GM21576 (cell line): ENCODE data around the gene SDK1.

ENCODE experiments used
- ATAC-seq: cut with Tn5 transposase; IDR thresholded peaks from one replicate; pipeline ENCODE4 v1.9.1; 2021; ENCODE audit warnings: mild to moderate bottlenecking, moderate library complexity; ENCODE audit not compliant: unreplicated experiment

The SDK1 gene

DNA sequence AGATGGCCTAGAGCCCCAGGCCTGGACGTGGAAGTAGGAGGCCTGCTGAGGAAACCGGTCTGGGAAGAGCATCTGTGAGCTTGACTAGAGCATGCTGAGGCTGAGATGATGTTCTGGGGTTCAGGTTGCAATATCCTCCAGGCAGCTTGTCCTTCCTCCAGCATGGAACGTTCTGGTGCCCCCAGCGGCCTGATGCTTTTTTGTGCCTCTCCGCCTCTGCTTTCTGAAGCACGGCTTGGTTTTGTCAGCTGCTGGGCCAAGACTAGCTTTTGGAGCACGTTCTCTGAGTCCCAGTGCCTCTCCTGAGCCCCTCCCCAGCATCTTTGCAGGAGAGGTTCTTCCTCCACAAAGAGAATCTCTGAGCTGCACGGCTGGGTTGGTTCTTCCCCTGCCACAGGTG, 699.1 kb downstream of the SDK1 start:
- ATAC-seq = no peak

DNA sequence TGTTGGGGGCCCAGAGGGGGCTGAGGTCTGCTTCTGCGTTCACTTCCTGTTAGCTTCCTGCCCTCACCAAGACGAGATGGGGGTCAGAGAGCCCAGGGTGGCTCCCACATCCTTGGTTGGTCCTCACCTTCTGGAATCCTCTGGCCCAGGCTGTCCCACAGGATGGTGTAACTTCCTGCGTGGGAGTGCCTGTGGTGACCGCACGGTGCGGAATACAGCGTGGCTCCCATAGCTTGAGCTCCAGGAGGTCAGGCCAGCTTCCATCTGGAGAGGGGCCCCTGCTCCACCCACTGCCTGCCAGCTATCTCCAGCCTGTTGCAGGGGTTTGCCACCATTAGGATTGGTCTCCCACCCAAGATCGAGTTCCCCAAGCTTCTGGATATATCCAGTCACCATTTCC, 699.9 kb downstream of the SDK1 start:
- ATAC-seq = no peak

DNA sequence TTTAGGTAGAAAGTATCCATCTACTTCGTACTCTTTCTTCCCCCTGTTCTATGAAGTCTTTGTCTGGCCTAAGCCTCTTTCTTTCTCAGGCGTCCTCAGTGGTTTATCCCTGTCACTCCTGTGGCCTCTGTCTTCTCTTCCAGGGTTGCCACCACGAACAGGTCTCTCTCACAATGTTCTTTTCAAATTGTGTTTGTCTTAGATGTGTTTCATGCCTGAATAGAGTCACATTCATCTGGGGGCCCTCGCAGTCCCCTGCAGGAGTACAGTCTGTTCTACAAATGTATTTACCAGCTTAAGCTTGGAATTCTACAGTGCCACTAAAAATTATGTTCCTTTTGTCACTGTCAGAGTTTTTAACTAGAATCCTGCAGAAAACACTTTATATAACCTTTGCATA, 700.7 kb downstream of the SDK1 start:
- no peak for ATAC-seq

DNA sequence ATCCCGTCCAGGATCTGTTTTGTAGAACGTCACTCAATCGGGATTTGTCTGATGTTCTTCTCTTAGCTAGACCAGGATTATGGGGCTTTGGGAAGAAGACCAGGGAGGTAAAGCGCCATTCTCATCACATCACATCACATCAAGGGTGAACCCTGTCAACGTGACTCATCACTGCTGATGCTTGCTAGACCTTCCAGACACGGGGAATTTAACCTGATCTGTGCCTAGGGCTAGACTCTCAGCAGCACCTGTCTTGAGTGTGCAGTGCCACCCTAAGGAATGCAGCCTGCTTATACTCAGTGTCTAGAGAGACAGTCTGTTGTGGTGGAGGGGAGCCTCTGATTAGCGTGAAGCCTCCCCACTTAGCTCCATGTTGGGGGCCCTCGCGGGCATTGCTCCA, 702.5 kb downstream of the SDK1 start:
- ATAC-seq = no peak

DNA sequence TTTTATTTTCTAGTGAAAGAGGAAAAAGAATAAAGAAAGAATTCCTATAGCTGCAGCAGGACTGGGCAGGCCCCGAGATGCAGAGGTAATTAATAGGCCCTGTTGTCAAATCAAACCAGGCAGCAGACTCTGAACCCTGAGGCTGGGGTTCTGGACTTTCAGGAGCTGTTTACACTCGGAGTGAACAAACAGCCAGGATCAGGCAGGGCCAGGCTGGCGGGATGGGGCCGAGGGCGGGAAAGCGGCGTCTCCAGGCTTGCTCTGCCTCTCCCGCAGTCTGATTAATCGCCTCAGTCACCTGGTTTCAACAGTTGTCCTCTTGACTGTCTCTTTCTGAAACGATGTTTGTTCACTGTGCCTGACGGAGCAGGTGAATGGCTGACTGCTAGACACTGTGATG, 705.6 kb downstream of the SDK1 start:
- ATAC-seq = no peak

DNA sequence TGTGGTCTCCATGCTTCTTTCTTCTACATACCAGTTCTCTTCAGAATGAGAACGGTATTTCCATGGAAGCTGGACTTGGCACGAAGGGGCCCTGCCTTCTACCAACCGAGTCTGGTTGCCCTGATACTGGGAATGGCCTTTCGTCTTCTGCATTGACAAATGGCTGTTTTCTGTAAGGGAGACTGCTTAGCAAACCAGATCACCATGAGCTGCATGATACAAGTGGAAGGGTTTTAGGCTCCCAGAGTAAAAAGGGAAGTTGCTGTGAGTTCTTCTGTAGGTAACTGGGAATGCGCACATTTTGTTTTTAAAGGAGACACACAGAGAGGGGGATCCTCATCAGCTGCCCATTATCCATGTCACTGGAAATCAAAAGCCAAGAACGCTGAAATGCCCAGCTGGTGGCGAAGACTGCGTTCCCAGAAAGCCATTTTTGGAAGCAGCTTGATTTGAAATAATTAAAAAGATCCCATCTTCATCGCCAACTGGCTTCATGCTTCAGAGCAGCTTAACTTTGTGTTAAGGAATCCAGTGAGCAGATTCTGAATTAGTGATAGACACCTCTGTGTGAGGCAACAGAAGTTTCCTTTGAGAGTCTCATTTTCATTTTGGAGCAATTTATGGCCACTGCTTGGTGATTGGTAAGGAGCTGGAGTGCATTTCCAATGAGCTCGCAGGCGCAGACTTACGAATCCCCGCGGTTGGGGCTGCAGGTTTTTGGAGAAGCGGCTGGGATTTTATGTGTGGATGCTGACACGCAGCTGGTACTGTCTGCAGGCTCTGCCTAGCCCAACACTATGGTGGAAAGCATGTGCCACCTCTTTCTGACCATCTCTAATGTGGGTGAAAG, 708.4 kb downstream of the SDK1 start:
- ATAC-seq = no peak

DNA sequence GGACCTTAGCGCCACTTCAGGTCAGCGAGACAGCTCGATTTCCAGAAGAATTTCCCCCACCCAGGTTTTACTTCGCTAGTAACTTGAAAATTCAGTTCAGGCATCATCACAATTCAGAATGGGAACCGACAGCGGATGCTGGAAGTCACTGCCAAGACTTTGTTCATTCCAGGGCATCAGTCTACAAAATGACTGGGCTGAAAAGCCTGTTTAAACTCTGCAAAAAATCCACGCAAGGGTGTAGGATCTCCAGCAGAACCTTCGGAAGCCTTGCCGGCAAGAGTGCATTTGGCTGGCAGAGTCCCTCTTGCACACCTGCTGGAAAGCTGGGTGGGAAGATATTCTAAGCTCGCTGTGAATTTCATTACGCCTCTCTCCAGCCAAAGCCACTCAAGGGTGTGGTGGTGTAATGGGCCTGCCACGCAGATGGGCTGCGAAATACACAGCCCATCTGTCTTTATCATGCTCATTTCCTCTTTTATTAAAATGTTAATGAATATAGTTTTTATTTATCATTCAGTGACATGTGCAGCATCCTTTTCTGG, 709.1 kb downstream of the SDK1 start:
- ATAC-seq = no peak

DNA sequence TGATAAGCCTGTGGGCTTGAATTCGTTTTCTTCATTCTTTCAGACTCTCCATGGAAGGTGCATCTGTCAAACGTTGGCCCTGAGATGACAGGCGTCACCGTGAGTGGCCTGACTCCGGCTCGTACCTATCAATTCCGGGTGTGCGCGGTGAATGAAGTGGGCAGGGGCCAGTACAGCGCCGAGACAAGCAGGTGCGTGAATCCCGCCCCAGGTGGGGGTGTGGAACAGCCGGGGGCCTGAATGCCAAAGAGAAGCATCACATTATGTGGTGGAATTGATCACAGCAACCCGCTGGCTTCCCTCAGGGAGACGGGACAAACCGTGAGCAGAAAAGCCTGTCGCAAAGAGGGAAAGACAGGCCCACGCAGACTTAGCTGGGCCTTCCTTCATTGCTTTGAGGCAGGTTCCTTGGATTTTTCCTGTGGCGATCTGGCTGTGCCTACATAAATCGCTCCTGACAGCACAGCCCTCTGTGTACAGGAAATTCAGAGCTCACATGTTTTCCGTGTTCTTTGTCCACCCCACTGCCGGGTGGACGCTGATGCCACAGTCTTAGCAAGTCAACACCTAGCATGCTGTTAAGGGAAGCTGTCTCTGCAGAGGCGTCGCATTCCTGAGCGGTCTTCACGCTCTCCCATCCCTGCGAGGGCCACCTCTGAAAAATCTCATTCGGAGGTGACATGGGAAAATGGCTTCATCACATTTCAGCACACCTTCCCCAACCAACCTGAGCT, 710.0 kb downstream of the SDK1 start:
- no peak for ATAC-seq

DNA sequence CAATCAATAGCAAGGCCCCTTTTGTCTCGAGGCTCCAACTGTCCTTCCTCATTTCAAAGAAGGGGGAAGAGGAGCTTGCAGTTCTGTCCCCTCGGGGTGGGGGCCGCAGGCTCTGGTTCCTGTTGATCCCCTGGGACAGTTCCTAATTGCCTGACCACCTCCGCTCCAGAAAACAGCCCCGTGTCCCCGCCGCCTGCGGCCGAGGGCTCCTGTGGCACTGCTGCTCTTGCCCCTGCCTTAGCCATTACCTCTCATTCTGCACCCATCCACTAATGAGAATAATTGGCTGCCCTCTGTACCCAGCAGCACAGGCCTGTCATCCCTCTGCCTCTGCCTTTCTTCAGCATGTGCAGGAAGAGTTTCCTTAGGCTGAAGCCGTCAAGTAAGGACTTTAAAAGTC, 712.7 kb downstream of the SDK1 start:
- ATAC-seq = no peak

DNA sequence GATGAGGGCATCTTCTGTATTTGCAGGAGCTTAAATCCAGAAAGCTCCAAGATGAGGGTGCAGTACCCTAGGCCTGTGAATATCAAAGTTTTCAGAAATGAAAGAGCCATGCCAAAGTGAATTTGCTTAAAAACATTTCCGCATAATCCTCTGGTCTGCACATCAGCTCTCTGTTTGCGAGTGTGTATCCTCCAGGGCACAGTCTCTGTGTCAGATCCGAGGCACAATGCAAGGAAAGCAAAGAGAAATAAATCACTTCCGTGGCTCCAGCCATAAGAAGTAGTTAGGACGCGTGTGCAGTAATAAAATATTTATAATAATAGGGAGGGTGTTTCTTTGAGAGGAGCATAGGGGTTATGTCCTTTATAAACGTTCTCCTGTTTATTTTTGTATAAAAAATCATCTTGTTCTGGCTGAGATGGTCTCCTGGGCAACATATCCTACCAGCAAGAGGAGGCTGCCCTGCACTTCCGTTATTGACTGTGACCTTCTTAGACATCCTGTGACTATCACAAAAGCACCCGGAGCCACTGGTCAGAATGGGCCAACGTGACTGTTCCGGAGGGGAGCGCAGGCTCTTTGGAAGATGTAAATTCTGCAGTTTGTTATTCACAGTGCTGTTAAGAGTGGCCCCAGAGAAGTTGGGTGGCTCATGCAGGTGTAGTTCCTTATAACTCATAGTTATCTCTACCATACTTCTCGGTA, 713.4 kb downstream of the SDK1 start:
- no peak for ATAC-seq

DNA sequence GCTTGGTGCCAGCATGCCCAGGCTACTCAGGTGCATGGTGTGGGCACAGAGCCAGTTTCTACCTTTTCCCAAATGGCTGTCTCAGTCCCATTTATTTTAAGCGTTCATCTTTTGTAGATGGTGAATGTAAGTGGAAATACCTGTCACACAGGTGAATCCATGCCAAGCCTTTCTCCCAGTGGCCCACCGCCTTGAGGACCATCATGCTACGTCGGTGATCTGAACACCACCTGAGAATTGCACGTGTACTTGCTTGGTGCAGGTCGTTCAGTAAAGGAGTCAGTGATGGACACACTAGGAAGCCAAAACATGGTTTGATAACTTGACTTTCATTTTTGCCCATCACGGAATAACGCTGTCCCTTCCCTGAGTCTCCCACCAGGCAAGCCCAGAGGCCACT, 714.3 kb downstream of the SDK1 start:
- no peak for ATAC-seq

DNA sequence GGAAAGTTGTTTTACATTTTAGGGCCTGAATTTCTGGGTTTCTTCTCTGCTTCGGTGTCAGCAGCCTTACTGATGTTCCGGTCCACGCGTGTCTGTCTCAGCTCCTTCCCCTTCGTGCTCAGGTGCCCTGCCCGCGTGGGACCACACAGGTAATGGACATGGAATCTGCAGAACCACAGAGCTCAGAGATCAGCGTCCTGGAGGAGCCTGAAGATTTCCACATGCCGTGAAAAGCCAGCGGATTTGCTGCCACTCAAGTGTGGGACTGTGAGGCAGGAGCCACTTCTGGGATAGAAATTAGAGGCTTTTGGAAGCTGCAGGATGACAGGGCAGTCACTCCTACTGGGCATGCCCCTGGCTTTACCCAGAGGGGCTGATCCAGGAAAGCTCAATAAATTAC, 714.9 kb downstream of the SDK1 start:
- ATAC-seq = no peak

DNA sequence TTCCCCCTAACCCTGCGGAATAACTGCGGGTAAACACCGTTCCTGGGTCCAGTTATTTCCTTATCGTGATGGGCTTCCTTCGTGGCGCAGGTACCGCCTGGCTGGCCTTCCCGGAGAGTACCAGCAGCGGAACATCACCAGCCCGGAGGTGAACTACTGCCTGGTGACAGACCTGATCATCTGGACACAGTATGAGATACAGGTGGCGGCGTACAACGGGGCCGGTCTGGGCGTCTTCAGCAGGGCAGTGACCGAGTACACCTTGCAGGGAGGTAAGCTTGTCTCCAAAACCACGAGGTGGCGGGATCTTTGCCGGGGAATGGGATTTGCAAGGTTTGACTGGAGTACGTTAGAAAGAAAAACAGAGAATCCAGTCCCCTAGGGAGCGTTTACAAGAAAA, 716.0 kb downstream of the SDK1 start:
- no peak for ATAC-seq

DNA sequence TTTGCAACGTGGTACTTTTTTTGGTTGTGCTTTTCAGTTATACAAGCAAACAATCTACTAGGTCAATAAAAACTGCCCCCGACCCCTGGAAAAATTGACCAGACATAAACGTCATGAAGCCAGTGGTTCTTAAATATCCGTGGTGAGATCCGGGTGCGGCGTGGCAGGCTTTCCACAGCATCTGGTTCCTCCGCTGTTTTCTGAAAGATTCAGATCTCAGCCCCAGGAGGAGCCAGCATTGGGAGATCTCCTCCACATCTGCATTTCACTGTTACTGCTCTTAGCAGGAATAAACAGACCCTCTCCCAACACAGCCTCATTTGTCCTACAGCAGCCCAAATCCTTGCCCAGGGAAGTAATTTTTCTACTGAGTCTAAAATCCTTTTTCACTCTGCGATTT, 716.7 kb downstream of the SDK1 start:
- no peak for ATAC-seq

DNA sequence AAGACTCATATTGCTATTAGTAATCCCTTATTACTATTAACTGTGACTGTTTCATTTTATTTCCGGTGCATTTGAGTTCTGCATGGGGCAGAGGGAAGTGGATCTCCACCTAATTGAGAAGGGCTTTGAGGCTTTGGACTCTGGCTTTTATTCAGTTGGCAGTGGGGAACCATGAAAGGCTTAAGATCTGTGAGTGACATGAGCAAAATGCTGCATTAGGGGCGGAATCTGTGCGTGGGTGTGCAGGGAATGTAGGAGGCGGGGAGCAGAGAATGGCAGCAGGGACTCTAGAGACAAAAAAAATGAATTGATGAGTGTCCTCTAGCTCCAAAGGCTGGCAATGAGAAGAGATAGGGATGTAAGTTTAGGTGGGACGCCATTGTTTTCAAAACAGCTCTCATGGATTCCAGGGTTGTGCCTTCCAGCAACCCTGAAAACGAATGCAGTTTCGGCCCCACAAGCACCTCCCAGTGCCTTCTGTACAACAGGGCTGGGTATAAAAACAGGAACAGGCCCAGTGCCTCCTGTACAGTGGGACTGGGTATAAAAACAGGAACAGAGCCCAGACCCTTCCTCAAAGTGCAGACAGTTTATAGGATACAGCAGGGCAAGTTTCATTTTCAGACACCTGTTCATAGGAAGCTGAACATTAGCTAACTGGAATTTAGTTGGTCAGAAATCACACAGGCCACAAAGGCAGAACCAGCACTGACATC, 717.7 kb downstream of the SDK1 start:
- ATAC-seq = no peak

DNA sequence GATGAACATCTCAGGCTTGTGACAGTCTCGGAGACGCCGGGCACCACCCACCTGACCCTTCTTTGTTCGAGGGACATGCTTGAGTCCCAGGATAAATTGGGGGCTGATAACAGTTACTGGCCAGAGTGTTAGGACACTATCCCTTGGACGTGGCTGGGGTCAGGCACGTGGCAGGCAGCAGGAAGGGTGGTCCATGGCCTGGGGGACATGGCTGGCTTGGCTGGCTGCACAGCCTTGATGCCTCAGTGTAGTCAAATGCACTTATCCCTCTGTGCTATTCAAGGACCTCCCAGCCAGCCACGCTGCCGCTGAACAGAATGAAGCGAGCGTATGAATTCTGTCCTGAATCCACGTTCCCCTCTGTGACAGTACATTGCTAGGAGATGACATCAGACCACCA, 719.0 kb downstream of the SDK1 start:
- ATAC-seq = no peak

DNA sequence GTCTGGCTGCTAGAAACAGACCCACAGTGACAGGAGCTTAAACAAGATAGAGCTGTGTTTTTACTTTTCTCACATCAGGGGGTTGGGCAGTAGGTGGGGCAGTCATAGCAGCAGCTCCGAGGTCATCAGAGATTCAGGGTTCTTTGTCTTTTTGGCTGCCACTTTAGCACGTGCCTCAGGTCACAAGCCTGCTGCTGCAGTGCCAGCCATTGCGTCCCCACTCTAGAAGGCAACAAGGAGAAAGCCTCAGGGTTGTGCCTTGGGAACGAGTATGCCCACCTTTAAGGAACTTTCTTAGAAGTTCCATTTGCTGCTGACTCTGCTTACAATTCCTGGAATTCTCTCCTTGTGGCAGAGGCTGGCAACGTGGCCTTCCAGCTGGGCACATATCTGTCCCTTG, 720.4 kb downstream of the SDK1 start:
- ATAC-seq = no peak

DNA sequence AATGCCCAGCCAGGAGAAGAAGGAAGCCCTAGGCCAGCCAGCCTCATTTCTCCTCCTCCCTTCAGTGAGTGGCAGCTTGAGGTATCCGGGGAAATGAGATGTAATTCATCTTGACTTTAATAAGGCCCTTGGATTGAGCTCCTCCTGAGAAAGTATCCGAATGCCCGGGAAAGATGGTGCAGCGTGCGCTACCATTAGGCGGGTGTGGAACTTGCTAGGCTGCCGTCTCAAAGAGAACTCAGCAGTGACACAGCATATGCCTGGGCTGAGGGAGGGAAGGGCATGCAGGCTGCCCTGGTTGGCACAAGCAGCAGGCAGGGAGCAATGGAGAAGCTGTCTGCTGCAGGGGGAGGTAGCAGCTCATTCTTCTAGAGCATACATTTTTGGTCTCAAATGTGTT, 721.2 kb downstream of the SDK1 start:
- no peak for ATAC-seq

DNA sequence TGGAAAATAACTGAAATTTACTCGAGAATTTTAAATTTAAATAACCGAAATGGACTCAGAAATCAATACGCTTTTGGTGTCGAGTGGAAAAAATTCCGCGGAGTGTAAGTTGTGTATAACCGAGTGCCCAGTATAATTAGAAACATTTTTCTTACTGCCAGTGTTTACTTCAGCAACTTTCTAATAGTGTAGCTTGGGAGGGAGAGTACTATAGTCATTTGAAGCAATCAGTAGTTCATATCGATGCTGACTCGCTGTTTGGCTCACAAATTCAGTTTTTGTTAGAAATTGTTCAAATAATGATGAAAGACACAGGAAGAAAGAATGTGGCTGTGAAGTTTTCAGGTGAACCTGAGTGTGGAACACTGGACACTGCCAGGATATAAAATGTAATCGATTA, 722.5 kb downstream of the SDK1 start:
- no peak for ATAC-seq

DNA sequence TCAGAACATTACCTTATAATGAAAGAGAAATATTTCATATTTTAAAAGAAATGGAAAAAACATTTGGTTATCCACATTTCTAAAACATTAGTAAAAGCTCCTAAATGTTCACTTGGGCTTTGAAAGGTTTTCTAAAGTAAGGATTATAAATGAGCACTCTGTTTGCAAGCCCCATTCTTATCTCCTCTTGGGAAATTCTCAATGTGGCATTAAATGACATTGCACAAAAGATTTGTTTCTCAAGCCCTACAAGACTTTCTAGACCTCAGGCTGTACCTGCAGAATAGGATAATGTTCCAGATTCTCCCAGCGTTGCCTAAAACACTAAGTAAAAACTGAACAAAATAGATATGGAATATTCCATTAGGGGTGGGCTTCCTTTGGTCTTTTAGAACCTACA, 723.1 kb downstream of the SDK1 start:
- no peak for ATAC-seq

DNA sequence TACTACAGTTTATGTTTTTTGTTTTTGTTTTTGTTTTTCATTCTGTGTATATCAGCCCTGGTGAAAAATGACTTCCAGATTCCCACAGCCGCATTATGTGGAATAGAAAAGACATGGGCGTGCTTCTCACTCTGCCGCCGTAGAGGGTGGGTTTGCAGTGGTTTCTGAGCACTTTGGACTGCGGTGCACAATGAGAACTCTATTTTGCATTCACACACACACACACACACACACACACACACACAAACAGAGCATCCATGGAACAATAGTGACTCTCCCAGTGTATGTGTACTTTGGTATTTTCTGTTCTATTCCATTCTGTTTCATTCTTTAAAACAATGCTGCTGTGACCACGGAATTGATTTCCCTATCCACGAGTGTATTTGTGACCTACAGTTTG, 723.8 kb downstream of the SDK1 start:
- ATAC-seq = no peak
